Keratinocyte (primary cell): ENCODE data around the gene TCEAL3. TPM values are rescaled to one million over a fixed set of nuclear protein-coding genes. Genes with fewer than 3 reads are reported as not detected.

ENCODE experiments used
- DNase-seq: peaks from one replicate; pipeline ENCODE4 v3.0.0-alpha.2; 2011; ENCODE audit warnings: low read depth, missing footprints, low spot score
- FAIRE-seq: peaks from 2 replicates; lab custom pipeline; 2011; peaks lifted over from hg19 to GRCh38; lab: Jason Lieb, UNC
- H2AFZ ChIP-seq: 2 replicates; pipeline ENCODE4 v1.6.0; 2012; ENCODE audit warnings: low read length, control low read depth, inconsistent platforms; ENCODE audit not compliant: control insufficient read depth
- H3K27ac ChIP-seq: 2 replicates; pipeline ENCODE4 v1.5.1; 2011; ENCODE audit warnings: low read length; ENCODE audit not compliant: control insufficient read depth, insufficient read depth
- H3K27me3 ChIP-seq: 3 replicates; pipeline ENCODE4 v1.6.0; 2011; ENCODE audit warnings: low read length; ENCODE audit not compliant: control insufficient read depth, insufficient read depth; ENCODE audit errors: extremely low read depth
- H3K36me3 ChIP-seq, 2 experiments: 2 replicates in 1 of 2; 3 replicates in 1 of 2; pipeline ENCODE4 v1.5.1; 2011; ENCODE audit warnings: low read length in 2 of 2, mild to moderate bottlenecking in 1 of 2; ENCODE audit not compliant: control insufficient read depth in 2 of 2, insufficient read depth in 2 of 2; ENCODE audit errors: extremely low read depth in 1 of 2
- H3K4me1 ChIP-seq: 3 replicates; pipeline ENCODE4 v1.5.1; 2011; ENCODE audit warnings: low read length; ENCODE audit not compliant: control insufficient read depth, insufficient read depth; ENCODE audit errors: extremely low read depth
- H3K4me2 ChIP-seq: 3 replicates; pipeline ENCODE4 v1.6.0; 2011; ENCODE audit warnings: low read depth, low read length; ENCODE audit not compliant: control insufficient read depth, insufficient read depth; ENCODE audit errors: extremely low read depth
- H3K4me3 ChIP-seq, 3 experiments: fragments of 200-600 bp in 1 of 3; sonication (generic) in 1 of 3; 2 replicates in 2 of 3; 3 replicates in 1 of 3; pipeline ENCODE4 v1.5.1; 2011 to 2016; ENCODE audit warnings: low read length in 3 of 3, mild to moderate bottlenecking in 3 of 3, control low read depth in 2 of 3, inconsistent platforms in 1 of 3, low read depth in 1 of 3, mixed read lengths in 1 of 3, mixed run types in 1 of 3, moderate library complexity in 1 of 3; ENCODE audit not compliant: control insufficient read depth in 2 of 3, insufficient read depth in 2 of 3; ENCODE audit errors: extremely low read depth in 1 of 3
- H3K79me2 ChIP-seq: 2 replicates; pipeline ENCODE4 v1.6.0; 2012; ENCODE audit warnings: low read length; ENCODE audit not compliant: control insufficient read depth, insufficient read depth
- H3K9ac ChIP-seq: 3 replicates; pipeline ENCODE4 v1.6.0; 2011; ENCODE audit warnings: low read length; ENCODE audit not compliant: control insufficient read depth, insufficient read depth; ENCODE audit errors: extremely low read depth
- H3K9me1 ChIP-seq: 3 replicates; pipeline ENCODE4 v1.6.0; 2011; ENCODE audit warnings: low read length; ENCODE audit not compliant: control insufficient read depth, insufficient read depth; ENCODE audit errors: extremely low read depth
- H3K9me3 ChIP-seq: 2 replicates; pipeline ENCODE4 v1.5.1; 2012; ENCODE audit warnings: low read depth, low read length; ENCODE audit not compliant: control insufficient read depth
- H4K20me1 ChIP-seq: 3 replicates; pipeline ENCODE4 v1.6.0; 2011; ENCODE audit warnings: low read length; ENCODE audit not compliant: control insufficient read depth, insufficient read depth; ENCODE audit errors: extremely low read depth
- EZH2 ChIP-seq: IDR thresholded peaks from one replicate; pipeline ENCODE4 v1.6.1; 2012; ENCODE audit warnings: inconsistent platforms, mild to moderate bottlenecking, low read length, moderate library complexity
- dilution Hi-C: fragments of 300-500 bp; cut with MboI; formaldehyde crosslinking; loops from one replicate; pipeline ENCODE4 v1.7.0; 2020; ENCODE audit warnings: low sequenced_read_pairs; ENCODE audit not compliant: extremely low pct_ligation_motif_present
- polyA plus RNA-seq, 5 experiments: library from polyadenylated mRNA; depleted of rRNA in 3 of 5; stranded (reverse) in 3 of 5; stranded (forward) in 1 of 5; unstranded in 1 of 5; fragments of >200 nt; gene quantifications; 1 replicate in 1 of 5; 2 replicates in 3 of 5; 3 replicates in 1 of 5; pipeline versions ENCODE4 v1.2.1 to v1.2.3, GENCODE V29; 2011 to 2012; ENCODE audit warnings: missing spikeins in 2 of 5, low read depth in 1 of 5, low replicate concordance in 1 of 5
- TF ChIP-seq, protein P1 (sequence below), 3 experiments: IDR thresholded peaks in 1 of 3; conservative IDR thresholded peaks in 1 of 3; optimal IDR thresholded peaks in 1 of 3; 2 replicates in 2 of 3; 3 replicates in 1 of 3; pipeline versions ENCODE3 to v1.5.1; 2011; ENCODE audit warnings: low read length in 3 of 3, mild to moderate bottlenecking in 3 of 3, moderate library complexity in 2 of 3, control low read depth in 1 of 3, inconsistent platforms in 1 of 3; ENCODE audit not compliant: insufficient read depth in 2 of 3; ENCODE audit errors: extremely low read depth in 1 of 3

Gene TCEAL3
- polyA plus RNA-seq, 1 donor (not counting 4 experiments of a cell fraction or from before 2014, with no cell fraction given) = 28.1 TPM

DNA sequence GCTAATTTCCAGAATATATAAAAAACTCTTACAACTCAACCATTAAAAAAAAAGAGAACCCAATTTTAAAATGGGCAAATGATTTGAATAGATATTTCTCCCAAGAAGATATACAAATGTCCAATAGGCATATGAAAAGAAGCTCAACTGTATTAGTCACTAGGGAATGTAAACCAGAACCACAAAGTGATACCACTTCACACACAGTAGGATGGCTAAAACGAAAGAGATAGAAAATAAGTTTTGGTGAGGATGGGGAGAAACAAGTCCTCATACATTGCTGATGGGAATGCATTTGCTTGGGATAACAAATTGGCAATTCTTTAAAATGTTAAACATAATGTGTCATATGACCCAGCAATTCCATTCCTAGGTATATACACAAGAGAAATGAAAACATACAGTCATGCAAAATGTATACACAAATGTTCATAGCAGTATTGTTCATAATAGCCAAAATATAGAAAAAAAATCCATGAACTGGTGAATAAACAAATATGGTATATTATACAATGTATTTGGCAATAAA lies 5.7 kb downstream of the TCEAL3 start:
- Histone ChIP-seq H4K20me1 (no peaks in the 10 kb centered on the region), H3K36me3 (no peaks in the 10 kb centered on the region), H3K79me2 (no peaks in the 10 kb centered on the region), H3K27me3 (no peaks in the 10 kb centered on the region), H3K9me1 (no peaks in the 10 kb centered on the region), H3K27ac (no peak overlapping the region), H2AFZ (no peak overlapping the region), H3K4me1 (peaks cover 21% of the 10 kb centered on the region), H3K4me2 (no peak overlapping the region), H3K4me3 (no peak overlapping the region), H3K9me3 (no peaks in the 10 kb centered on the region), H3K9ac (no peak overlapping the region)
- TF ChIP-seq, protein P1, sequence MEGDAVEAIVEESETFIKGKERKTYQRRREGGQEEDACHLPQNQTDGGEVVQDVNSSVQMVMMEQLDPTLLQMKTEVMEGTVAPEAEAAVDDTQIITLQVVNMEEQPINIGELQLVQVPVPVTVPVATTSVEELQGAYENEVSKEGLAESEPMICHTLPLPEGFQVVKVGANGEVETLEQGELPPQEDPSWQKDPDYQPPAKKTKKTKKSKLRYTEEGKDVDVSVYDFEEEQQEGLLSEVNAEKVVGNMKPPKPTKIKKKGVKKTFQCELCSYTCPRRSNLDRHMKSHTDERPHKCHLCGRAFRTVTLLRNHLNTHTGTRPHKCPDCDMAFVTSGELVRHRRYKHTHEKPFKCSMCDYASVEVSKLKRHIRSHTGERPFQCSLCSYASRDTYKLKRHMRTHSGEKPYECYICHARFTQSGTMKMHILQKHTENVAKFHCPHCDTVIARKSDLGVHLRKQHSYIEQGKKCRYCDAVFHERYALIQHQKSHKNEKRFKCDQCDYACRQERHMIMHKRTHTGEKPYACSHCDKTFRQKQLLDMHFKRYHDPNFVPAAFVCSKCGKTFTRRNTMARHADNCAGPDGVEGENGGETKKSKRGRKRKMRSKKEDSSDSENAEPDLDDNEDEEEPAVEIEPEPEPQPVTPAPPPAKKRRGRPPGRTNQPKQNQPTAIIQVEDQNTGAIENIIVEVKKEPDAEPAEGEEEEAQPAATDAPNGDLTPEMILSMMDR (optimal IDR thresholded peaks at IDR 0.05 in 1 of 3, IDR thresholded peaks at IDR 0.05 in 1 of 3, conservative IDR thresholded peaks at IDR 0.05 in 1 of 3; ENCODE audit: extremely low read depth in 1 of 3, insufficient read depth in 2 of 3, low read length in 3 of 3) = no peak
- no peak for TF ChIP-seq EZH2
- DNase-seq (no peak), FAIRE-seq (no peak)
- dilution Hi-C loops = no loop called here

GRCh38 chrX:103614999-103615398 lies 7.2 kb downstream of the TCEAL3 start:
- Histone ChIP-seq H3K4me3 (no peak overlapping the region), H2AFZ (no peak overlapping the region), H3K27me3 (no peaks in the 10 kb centered on the region), H3K4me2 (peak overlapping the region; percentile 28), H3K36me3 (no peaks in the 10 kb centered on the region), H3K4me1 (peaks cover 21% of the 10 kb centered on the region), H3K79me2 (no peaks in the 10 kb centered on the region), H3K27ac (no peak overlapping the region), H4K20me1 (no peaks in the 10 kb centered on the region), H3K9me3 (no peaks in the 10 kb centered on the region), H3K9ac (no peak overlapping the region), H3K9me1 (no peaks in the 10 kb centered on the region)
- no peak for TF ChIP-seq EZH2
- TF ChIP-seq, protein P1 (optimal IDR thresholded peaks at IDR 0.05 in 1 of 3, IDR thresholded peaks at IDR 0.05 in 1 of 3, conservative IDR thresholded peaks at IDR 0.05 in 1 of 3; ENCODE audit: extremely low read depth in 1 of 3, insufficient read depth in 2 of 3, low read length in 3 of 3) = no peak
- FAIRE-seq = no peak
- no peak for DNase-seq
- dilution Hi-C loops = no loop called here
